GM18868 (cell line): Measurements from ENCODE around the gene BAZ1B.

Source experiments
- ATAC-seq: cut with Tn5 transposase; IDR thresholded peaks from one replicate; pipeline ENCODE4 v1.9.1; 2021; ENCODE audit warnings: mild to moderate bottlenecking, moderate library complexity; ENCODE audit not compliant: unreplicated experiment

The BAZ1B gene

DNA sequence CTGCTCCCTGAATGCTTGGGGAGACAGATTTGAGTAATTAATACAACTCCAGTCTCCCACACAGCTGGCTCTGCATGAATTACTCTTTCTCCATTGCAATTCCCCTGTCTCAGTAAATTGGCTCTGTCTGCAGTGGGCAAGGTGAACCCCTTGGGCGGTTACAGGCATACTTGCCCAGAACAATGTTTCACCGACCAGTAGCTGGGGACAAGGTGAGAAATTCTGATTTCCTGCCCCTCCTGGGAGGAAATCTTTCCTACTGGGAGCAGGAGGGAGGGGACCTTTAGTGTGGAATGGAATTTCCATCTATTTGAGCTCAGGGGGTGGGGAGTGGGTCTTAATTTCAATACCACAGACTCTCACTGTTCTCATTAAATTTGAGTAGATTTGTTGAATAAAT is 130.7 kb downstream of the BAZ1B start:
- ATAC-seq, result no peak
